Ishikawa (cell line): ENCODE results near the gene KCNT1.

Experiments
- EGR1 ChIP-seq: IDR thresholded peaks from 2 replicates; pipeline ENCODE4 v1.6.1; 2012
- EP300 ChIP-seq: IDR thresholded peaks from 2 replicates; pipeline ENCODE4 v1.6.1; 2012; ENCODE audit warnings: borderline replicate concordance
- NFIC ChIP-seq: IDR thresholded peaks from 2 replicates; pipeline ENCODE4 v1.6.1; 2012
- REST ChIP-seq: IDR thresholded peaks from 2 replicates; pipeline ENCODE4 v1.6.1; 2012; ENCODE audit warnings: low read depth, mild to moderate bottlenecking

DNA sequence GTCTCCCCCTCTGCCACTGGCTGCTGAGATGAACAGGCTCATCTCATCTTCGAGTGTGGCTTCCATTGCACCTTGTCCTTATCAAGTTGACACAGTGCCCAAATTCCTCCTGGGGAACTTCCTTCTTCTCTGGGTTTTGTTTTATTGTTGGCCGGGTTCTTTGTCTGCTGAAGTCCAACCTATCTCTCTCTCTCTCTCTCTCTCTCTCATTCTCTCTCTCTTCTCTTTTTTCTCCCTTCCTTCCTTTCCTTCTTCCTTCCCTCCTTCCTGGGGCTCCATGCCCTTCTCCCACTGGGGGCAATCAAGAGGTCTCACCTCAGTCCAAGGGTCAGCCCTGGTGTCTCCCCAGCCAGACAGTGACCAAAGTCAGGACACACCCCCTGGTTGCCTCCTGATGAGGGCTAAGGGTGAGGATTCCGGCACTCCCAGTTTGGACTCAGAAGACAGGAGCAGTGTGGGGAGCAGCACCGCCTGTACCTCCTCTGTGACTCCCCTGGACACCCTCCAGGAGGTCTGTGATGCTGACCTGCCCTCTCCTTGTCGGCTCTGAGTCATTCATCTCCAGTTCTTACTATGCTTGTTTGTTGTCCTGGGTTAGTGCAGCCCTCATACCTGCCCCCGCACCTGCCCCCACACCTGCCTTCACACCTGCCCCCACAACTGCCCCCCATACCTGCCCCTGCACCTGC lies 30.7 kb downstream of the KCNT1 start:
- TF ChIP-seq NFIC (no peak), EP300 (no peak), EGR1 (no peak), REST (no peak)
